Endothelial cell of umbilical vein (primary cell): Measurements from ENCODE around the gene BLOC1S4. TPM values are rescaled to one million over a fixed set of nuclear protein-coding genes. Genes with fewer than 3 reads are reported as not detected.

Experiments
- BruUV-seq: library from RNA; stranded (reverse); fragments of 400-500 nt; replicated peaks from 2 replicates; lab custom pipeline; 2021; lab: Mats Ljungman, UMichigan
- CTCF ChIA-PET: fragments of 300-600, 350-600 bp; sonication (Branson Sonifier 250); formaldehyde crosslinking; loops from one replicate; lab custom pipeline; 2021; ENCODE audit warnings: antibody characterized with exemption, inconsistent platforms; lab: Charles Lee
- POLR2A ChIA-PET: fragments of 300-600, 350-600 bp; sonication (Branson Sonifier 250); formaldehyde crosslinking; loops from one replicate; lab custom pipeline; 2021; ENCODE audit warnings: antibody characterized with exemption, inconsistent platforms; lab: Charles Lee
- DNase-seq: peaks from one replicate; pipeline ENCODE4 v3.0.0-alpha.2; 2011; ENCODE audit warnings: low read depth, low spot score
- FAIRE-seq: peaks from 2 replicates; lab custom pipeline; 2011; peaks lifted over from hg19 to GRCh38; lab: Jason Lieb, UNC
- H2AFZ ChIP-seq: 2 replicates; pipeline ENCODE4 v1.6.0; 2012; ENCODE audit warnings: low read depth, low read length, control low read depth, inconsistent platforms
- H3K27ac ChIP-seq: 2 replicates; pipeline ENCODE4 v1.5.1; 2011; ENCODE audit warnings: low read depth, mild to moderate bottlenecking, control low read depth, low read length, moderate library complexity; ENCODE audit not compliant: insufficient read depth
- H3K27me3 ChIP-seq, 2 experiments: 2 replicates each; pipeline versions ENCODE4 v1.6.0 to v1.6.1; 2011; ENCODE audit warnings: low read length in 2 of 2, mixed read lengths in 1 of 2; ENCODE audit not compliant: control insufficient read depth in 2 of 2, insufficient read depth in 2 of 2
- H3K36me3 ChIP-seq, 2 experiments: 2 replicates in 1 of 2; 3 replicates in 1 of 2; pipeline ENCODE4 v1.5.1; 2011; ENCODE audit warnings: low read length in 2 of 2, mild to moderate bottlenecking in 1 of 2, moderate library complexity in 1 of 2; ENCODE audit not compliant: control insufficient read depth in 2 of 2, insufficient read depth in 2 of 2; ENCODE audit errors: extremely low read depth in 1 of 2
- H3K4me1 ChIP-seq: 3 replicates; pipeline ENCODE4 v1.5.1; 2011; ENCODE audit warnings: mild to moderate bottlenecking, low read length; ENCODE audit not compliant: control insufficient read depth, insufficient read depth; ENCODE audit errors: extremely low read depth
- H3K4me2 ChIP-seq: 2 replicates; pipeline ENCODE4 v1.6.1; 2011; ENCODE audit warnings: low read length, control low read depth, mixed read lengths; ENCODE audit not compliant: insufficient read depth
- H3K4me3 ChIP-seq, 3 experiments: fragments of 200-600 bp in 1 of 3; sonication (generic), shearing (Covaris generic) in 1 of 3; replicated peaks in 1 of 3; 2 replicates each; pipeline ENCODE4 v1.5.1; 2011 to 2016; ENCODE audit warnings: control low read depth in 3 of 3, low read length in 3 of 3, mild to moderate bottlenecking in 2 of 3, inconsistent platforms in 1 of 3, low read depth in 1 of 3, moderate library complexity in 1 of 3; ENCODE audit not compliant: insufficient read depth in 1 of 3
- H3K79me2 ChIP-seq: 2 replicates; pipeline ENCODE4 v1.6.0; 2012; ENCODE audit warnings: low read length, inconsistent platforms; ENCODE audit not compliant: control insufficient read depth, insufficient read depth
- H3K9ac ChIP-seq: replicated peaks from 2 replicates; pipeline ENCODE3; 2011; ENCODE audit warnings: low read length, control low read depth; ENCODE audit not compliant: insufficient read depth; ENCODE audit errors: extremely low read depth
- H3K9me1 ChIP-seq: replicated peaks from 3 replicates; pipeline ENCODE4 v1.6.0; 2011; ENCODE audit warnings: mild to moderate bottlenecking, low read length; ENCODE audit not compliant: control insufficient read depth, insufficient read depth; ENCODE audit errors: extremely low read depth
- H3K9me3 ChIP-seq: replicated peaks from 2 replicates; pipeline ENCODE4 v1.5.1; 2012; ENCODE audit warnings: low read length, inconsistent platforms; ENCODE audit not compliant: control insufficient read depth, insufficient read depth
- H4K20me1 ChIP-seq: replicated peaks from 2 replicates; pipeline ENCODE3; 2011; ENCODE audit warnings: mild to moderate bottlenecking, low read length; ENCODE audit not compliant: control insufficient read depth, insufficient read depth; ENCODE audit errors: extremely low read depth
- CTCF ChIP-seq, 2 donors: IDR thresholded peaks; 1 replicate in 1 of 2; 2 replicates in 1 of 2; pipeline ENCODE4 v1.5.1; 2011; ENCODE audit warnings: low read length in 2 of 2, mild to moderate bottlenecking in 2 of 2, moderate library complexity in 2 of 2, control low read depth in 1 of 2, inconsistent platforms in 1 of 2, low read depth in 1 of 2; ENCODE audit not compliant: insufficient read depth in 1 of 2; ENCODE audit errors: extremely low read depth in 1 of 2
- FOS ChIP-seq: IDR thresholded peaks from 2 replicates; pipeline ENCODE4 v1.6.1; 2011; ENCODE audit warnings: mild to moderate bottlenecking, low read length, moderate library complexity, borderline replicate concordance; ENCODE audit not compliant: insufficient read depth
- GATA2 ChIP-seq: IDR thresholded peaks from 2 replicates; pipeline ENCODE4 v1.7.0; 2011; ENCODE audit warnings: low read depth, mild to moderate bottlenecking, moderate library complexity, mixed read lengths, low read length; ENCODE audit not compliant: insufficient read length, insufficient read depth
- JUN ChIP-seq: IDR thresholded peaks from 2 replicates; pipeline ENCODE4 v1.6.1; 2011; ENCODE audit warnings: borderline replicate concordance, low read depth; ENCODE audit not compliant: insufficient read length, insufficient read depth
- MYC ChIP-seq: IDR thresholded peaks from one replicate; pipeline ENCODE4 v1.6.1; 2011; ENCODE audit warnings: mild to moderate bottlenecking, low read depth, low read length
- POLR2A ChIP-seq: IDR thresholded peaks from 2 replicates; pipeline ENCODE4 v1.6.1; 2012; ENCODE audit warnings: low read depth, mild to moderate bottlenecking, control low read depth, low read length
- POLR2AphosphoS5 ChIP-seq: IDR thresholded peaks from 2 replicates; pipeline ENCODE4 v1.6.1; 2012; ENCODE audit warnings: low read depth, mild to moderate bottlenecking, control low read depth, low read length, moderate library complexity; ENCODE audit not compliant: insufficient read depth
- dilution Hi-C: fragments of 300-500 bp; cut with MboI; formaldehyde crosslinking; loops from one replicate; pipeline ENCODE4 v1.15.0; 2019; ENCODE audit warnings: low sequenced_read_pairs; ENCODE audit not compliant: extremely low pct_ligation_motif_present
- intact Hi-C: fragments of 100-400 bp; cut with micrococcal nuclease; formaldehyde crosslinking; loops from one replicate; pipeline ENCODE4 v1.10.0; 2022
- polyA plus RNA-seq, 4 experiments: library from polyadenylated mRNA; depleted of rRNA in 3 of 4; stranded (reverse) in 3 of 4; unstranded in 1 of 4; fragments of >200 nt; gene quantifications; 2 replicates each; pipeline versions ENCODE4 v1.2.1 to v1.2.3, GENCODE V29; 2011 to 2012; ENCODE audit warnings: missing spikeins in 1 of 4
- total RNA-seq: library from RNA; stranded (reverse); gene quantifications from 2 replicates; pipeline ENCODE4 v1.2.3, GENCODE V29; 2021
- TF ChIP-seq, protein P1 (sequence below): IDR thresholded peaks from 2 replicates; pipeline ENCODE4 v1.6.1; 2011; ENCODE audit not compliant: insufficient read depth, insufficient read length

The BLOC1S4 gene
- total and polyA plus RNA-seq, 2 donors (not counting 3 experiments of a cell fraction or from before 2014, with no cell fraction given), result 12.7 to 16.9 TPM

DNA sequence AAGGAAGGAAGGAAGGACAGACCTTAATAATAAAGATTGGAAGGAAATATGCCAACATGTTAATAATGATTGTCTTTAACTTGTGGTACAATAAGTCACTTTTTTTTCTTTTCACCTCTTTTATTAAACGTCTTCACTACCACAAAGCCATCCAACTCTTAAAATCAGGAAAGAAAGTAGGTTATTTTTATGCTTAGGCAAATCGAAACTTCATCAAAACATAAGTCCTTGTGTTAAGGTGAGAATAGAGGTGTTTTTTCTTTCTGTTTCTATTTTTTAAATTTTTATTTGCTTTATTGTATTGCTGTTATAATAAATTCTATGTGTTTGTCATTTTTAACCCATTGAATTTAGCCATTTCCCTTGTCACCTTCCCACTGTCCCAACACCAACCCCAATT, 26.5 kb downstream of the BLOC1S4 start:
- H4K20me1 ChIP-seq, result no peaks in the 10 kb centered on the region
- BruUV-seq, result no TSS peak
- no peaks in the 10 kb centered on the region for H3K9me1 ChIP-seq
- H2AFZ ChIP-seq, result no peak overlapping the region
- no peak overlapping the region for H3K9ac ChIP-seq
- no peaks in the 10 kb centered on the region for H3K9me3 ChIP-seq
- DNase-seq (no peak), FAIRE-seq (no peak)
- H3K4me1 ChIP-seq, result no peaks in the 10 kb centered on the region
- dilution Hi-C loops (no loop called here), intact Hi-C loops (no loop called here)
- no peaks in the 10 kb centered on the region for H3K79me2 ChIP-seq
- no peak overlapping the region for H3K4me2 ChIP-seq
- H3K36me3 ChIP-seq, result no peaks in the 10 kb centered on the region
- ChIA-PET POLR2A (no interaction called here), CTCF (interaction anchor here (1.3 to 1.4 kb wide), 2 partner anchors 22 to 131 kb away, joined by 4 read pairs; no protein-coding TSS in a partner anchor)
- H3K27ac ChIP-seq, result no peak overlapping the region
- no peak for TF ChIP-seq GATA2
- H3K27me3 ChIP-seq, result peaks cover 0 to 1% of the 10 kb centered on the region in 2 experiments
- H3K4me3 ChIP-seq, result no peak overlapping the region

- intact Hi-C loops, result no loop called here
- POLR2A ChIA-PET, result interaction anchor here (0.6 kb wide), 1 partner anchor 125 kb away, joined by 9 read pairs; no protein-coding TSS in a partner anchor
- no peak overlapping the region for H3K4me2 ChIP-seq
- no peaks in the 10 kb centered on the region for H3K9me1 ChIP-seq
- no peak overlapping the region for H2AFZ ChIP-seq
- BruUV-seq, result no TSS peak
- CTCF ChIA-PET, result interaction anchor here (1.3 to 1.4 kb wide), 3 partner anchors 15 to 131 kb away, joined by 3 to 4 read pairs (median 4); no protein-coding TSS in a partner anchor
- no peak overlapping the region for H3K27ac ChIP-seq
- no peaks in the 10 kb centered on the region for H3K4me1 ChIP-seq
- FAIRE-seq, result no peak
- no peak for TF ChIP-seq JUN
- TF ChIP-seq, protein P1, sequence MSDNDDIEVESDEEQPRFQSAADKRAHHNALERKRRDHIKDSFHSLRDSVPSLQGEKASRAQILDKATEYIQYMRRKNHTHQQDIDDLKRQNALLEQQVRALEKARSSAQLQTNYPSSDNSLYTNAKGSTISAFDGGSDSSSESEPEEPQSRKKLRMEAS, result no peak
- no peak for TF ChIP-seq MYC
- TF ChIP-seq POLR2A, result no peak
- no peak for TF ChIP-seq POLR2AphosphoS5
- TF ChIP-seq FOS, result no peak
- no peak for TF ChIP-seq CTCF (IDR thresholded peaks at IDR 0.05; ENCODE audit: extremely low read depth in 1 of 2, insufficient read depth in 1 of 2, low read depth in 1 of 2, low read length in 2 of 2)
- no peaks in the 10 kb centered on the region for H3K36me3 ChIP-seq
- no peaks in the 10 kb centered on the region for H3K9me3 ChIP-seq
- dilution Hi-C loops, result no loop called here
- H3K79me2 ChIP-seq, result no peaks in the 10 kb centered on the region
- no peak for DNase-seq
- no peaks in the 10 kb centered on the region for H4K20me1 ChIP-seq
- H3K4me3 ChIP-seq, result no peak overlapping the region
- H3K27me3 ChIP-seq, result peaks cover 0 to 1% of the 10 kb centered on the region in 2 experiments
- no peak overlapping the region for H3K9ac ChIP-seq
Measured at GRCh38 chr4:6742989-6743388, 27.0 kb downstream of the BLOC1S4 start.
